Activated gamma-delta T cell treated with Interleukin-2 at 50 U/mL for 16 hours (primary cell): ENCODE measurements around the gene LRRC8B.
"Not testable (repeated sequence)": the region's sequence is repeated elsewhere in the genome, so short reads cannot be mapped to it uniquely, and the experiment has no call there.

Source experiments
- DNase-seq: peaks from one replicate; pipeline ENCODE4 v3.0.0-alpha.2; 2020

Gene LRRC8B

GRCh38 chr1:89525169-89525855, 683 bp downstream of the LRRC8B start:
- DNase-seq = peak; percentile 19

- no peak for DNase-seq
Measured at GRCh38 chr1:89527256-89527655, 2.6 kb downstream of the LRRC8B start.

- no peak for DNase-seq
Measured at GRCh38 chr1:89527750-89528381, 3.2 kb downstream of the LRRC8B start.

- DNase-seq = no peak
Measured at GRCh38 chr1:89528382-89528780, 3.8 kb downstream of the LRRC8B start.

GRCh38 chr1:89529196-89529595, 4.6 kb downstream of the LRRC8B start:
- no peak for DNase-seq

GRCh38 chr1:89530444-89531089, 5.9 kb downstream of the LRRC8B start:
- DNase-seq = no peak

GRCh38 chr1:89531480-89532139, 7.0 kb downstream of the LRRC8B start:
- DNase-seq = no peak

- DNase-seq = no peak
Measured at GRCh38 chr1:89532228-89532627, 7.6 kb downstream of the LRRC8B start.

- DNase-seq = no peak
Measured at GRCh38 chr1:89532866-89533265, 8.2 kb downstream of the LRRC8B start.

GRCh38 chr1:89535537-89535936, 10.9 kb downstream of the LRRC8B start:
- DNase-seq = no peak

- DNase-seq = no peak
Measured at GRCh38 chr1:89536555-89537341, 12.1 kb downstream of the LRRC8B start.

- DNase-seq = no peak
Measured at GRCh38 chr1:89538361-89538760, 13.7 kb downstream of the LRRC8B start.

GRCh38 chr1:89539128-89539527, 14.5 kb downstream of the LRRC8B start:
- no peak for DNase-seq

GRCh38 chr1:89540406-89540970, 15.9 kb downstream of the LRRC8B start:
- DNase-seq = no peak

- no peak for DNase-seq
Measured at GRCh38 chr1:89542345-89542744, 17.7 kb downstream of the LRRC8B start.

GRCh38 chr1:89543632-89544031, 19.0 kb downstream of the LRRC8B start:
- not testable (repeated sequence) for DNase-seq

- no peak for DNase-seq
Measured at GRCh38 chr1:89545264-89546038, 20.8 kb downstream of the LRRC8B start.

- DNase-seq = no peak
Measured at GRCh38 chr1:89546082-89546889, 21.7 kb downstream of the LRRC8B start.

GRCh38 chr1:89546934-89547562, 22.4 kb downstream of the LRRC8B start:
- no peak for DNase-seq

- no peak for DNase-seq
Measured at GRCh38 chr1:89547563-89548116, 23.0 kb downstream of the LRRC8B start.
